GM12864 (cell line): Measurements from ENCODE around the gene MYO5A.
"Not testable (repeated sequence)": the region's sequence is repeated elsewhere in the genome, so short reads cannot be mapped to it uniquely, and the experiment has no call there.

Source experiments
- DNase-seq: peaks from one replicate; pipeline ENCODE4 v3.0.0-alpha.2; 2011; ENCODE audit warnings: low read depth
- H3K4me3 ChIP-seq: 2 replicates; pipeline ENCODE4 v1.5.1; 2011; ENCODE audit warnings: mild to moderate bottlenecking, low read depth, low read length, control low read depth
- CTCF ChIP-seq: IDR thresholded peaks from 2 replicates; pipeline ENCODE4 v1.5.1; 2011; ENCODE audit warnings: low read depth, mild to moderate bottlenecking, moderate library complexity, low read length, control low read depth, inconsistent platforms; ENCODE audit errors: missing control alignments

The MYO5A gene

GRCh38 chr15:52556524-52557273, 28.0 kb upstream of the MYO5A start:
- DNase-seq, result no peak
- no peak for TF ChIP-seq CTCF
- H3K4me3 ChIP-seq, result no peak overlapping the region

- no peak overlapping the region for H3K4me3 ChIP-seq
- DNase-seq, result no peak
- no peak for TF ChIP-seq CTCF
These were observed 23.6 kb upstream of the MYO5A start for GRCh38 chr15:52552303-52552702.

- H3K4me3 ChIP-seq, result no peak overlapping the region
- no peak for DNase-seq
- no peak for TF ChIP-seq CTCF
These were observed 23.1 kb upstream of the MYO5A start for GRCh38 chr15:52551762-52552161.

- not testable (repeated sequence) for H3K4me3 ChIP-seq, DNase-seq
These were observed 22.5 kb upstream of the MYO5A start for GRCh38 chr15:52551186-52551585.

- H3K4me3 ChIP-seq, result no peak overlapping the region
- DNase-seq, result no peak
- TF ChIP-seq CTCF, result no peak
These were observed 17.5 kb upstream of the MYO5A start for GRCh38 chr15:52546031-52546751.

GRCh38 chr15:52540374-52541012, 11.8 kb upstream of the MYO5A start:
- DNase-seq, result no peak
- H3K4me3 ChIP-seq, result no peak overlapping the region
- TF ChIP-seq CTCF, result no peak

GRCh38 chr15:52537459-52537858, 8.8 kb upstream of the MYO5A start:
- H3K4me3 ChIP-seq, result no peak overlapping the region
- DNase-seq, result no peak
- TF ChIP-seq CTCF, result no peak
